Activated CD4-positive, alpha-beta memory T cell treated with anti-CD3 and anti-CD28 coated beads for 36 hours (primary cell): ENCODE data around the gene MLLT3. TPM values are rescaled to one million over a fixed set of nuclear protein-coding genes. Genes with fewer than 3 reads are reported as not detected.
A peak's percentile ranks its signal among the peaks of the same experiment; 100 is the strongest.
"Not testable (repeated sequence)": the region's sequence is repeated elsewhere in the genome, so short reads cannot be mapped to it uniquely, and the experiment has no call there.

ENCODE experiments used
- CTCF ChIA-PET: fragments of 350-600 bp; sonication (Branson Sonifier 250); formaldehyde crosslinking; loops from one replicate; lab custom pipeline; 2021; ENCODE audit warnings: antibody characterized with exemption, inconsistent platforms; lab: Charles Lee
- POLR2A ChIA-PET: fragments of 350-600 bp; sonication (Branson Sonifier 250); formaldehyde crosslinking; loops from one replicate; lab custom pipeline; 2021; ENCODE audit warnings: antibody characterized with exemption; lab: Charles Lee
- DNase-seq: peaks from one replicate; pipeline ENCODE4 v3.0.0-alpha.2; 2020
- H3K27ac Mint-ChIP-seq: one replicate; pipeline ENCODE4 v1.8.0; 2021; ENCODE audit warnings: mixed read lengths
- H3K27me3 Mint-ChIP-seq: one replicate; pipeline ENCODE4 v1.8.0; 2021; ENCODE audit warnings: mixed read lengths
- H3K36me3 Mint-ChIP-seq: one replicate; pipeline ENCODE4 v1.8.0; 2021; ENCODE audit warnings: mixed read lengths
- H3K4me1 Mint-ChIP-seq: one replicate; pipeline ENCODE4 v1.8.0; 2021; ENCODE audit warnings: low read depth, mixed read lengths
- H3K4me3 Mint-ChIP-seq: one replicate; pipeline ENCODE4 v1.8.0; 2021; ENCODE audit warnings: mild to moderate bottlenecking, mixed read lengths
- H3K9me3 Mint-ChIP-seq: one replicate; pipeline ENCODE4 v1.8.0; 2021; ENCODE audit warnings: mixed read lengths
- intact Hi-C: fragments of 100-400 bp; cut with micrococcal nuclease; formaldehyde crosslinking; loops from one replicate; pipeline ENCODE4 v1.15.1; 2023
- total RNA-seq, 2 experiments: library from RNA; stranded (reverse); gene quantifications; one replicate each; pipeline ENCODE4 v1.2.3, GENCODE V29; 2021

MLLT3 gene
- total RNA-seq: 10 to 100 TPM; 30.8 to 34.0 TPM

DNA sequence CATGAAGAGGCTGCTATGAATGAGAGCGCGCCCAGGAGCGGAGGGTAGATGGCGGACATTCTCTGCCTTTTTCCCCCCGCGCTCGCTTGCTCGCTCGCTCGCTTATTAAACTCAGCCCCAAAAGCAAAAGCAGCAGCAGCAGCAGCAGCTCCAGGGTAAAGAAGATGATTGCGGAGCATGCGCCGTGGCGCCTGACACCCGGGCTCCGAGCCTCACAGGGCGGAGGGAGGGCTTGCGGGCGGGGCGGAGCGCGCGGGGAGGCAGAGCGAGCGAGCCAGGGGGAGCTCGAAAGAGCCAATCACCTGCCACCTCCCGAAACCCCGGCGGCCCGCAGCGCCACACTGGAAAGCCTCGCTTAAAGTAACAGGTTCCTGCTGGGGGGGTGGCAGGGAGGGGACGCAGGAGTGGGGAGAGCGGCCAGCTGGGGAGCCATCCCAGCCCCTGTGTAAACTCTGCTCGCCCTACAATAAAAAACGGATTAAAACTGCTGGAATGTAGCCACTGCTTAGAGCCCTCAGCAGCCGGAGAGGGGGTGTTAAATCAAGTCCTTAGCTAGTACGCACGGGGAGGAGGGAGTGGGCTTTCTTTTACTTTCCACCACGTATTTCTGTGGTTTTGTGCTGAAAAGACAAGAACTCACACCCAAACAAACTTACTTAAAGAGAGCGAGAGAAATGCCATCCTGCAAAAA lies at the start of gene MLLT3:
MLLT3 (minus strand) TSS at position 170 of the 691 bp plus-strand sequence.
- Mint-ChIP-seq H3K9me3 (no peaks in the 10 kb centered on the region), H3K27ac (peak within 1 kb of the TSS; percentile 94), H3K36me3 (peaks cover 9% of the 10 kb centered on the region), H3K4me1 (peaks cover 41% of the 10 kb centered on the region), H3K27me3 (no peaks in the 10 kb centered on the region), H3K4me3 (peak within 1 kb of the TSS; percentile 96)
- intact Hi-C loops: loop anchor here (1.0 to 5.0 kb wide), 16 partner anchors 60 to 1240 kb away; partner anchors contain the start of genes FOCAD and RPS6
- ChIA-PET CTCF (interaction anchor here (0.7 to 1.8 kb wide), 23 partner anchors 10 to 695 kb away, joined by 3 to 25 read pairs (median 4); partner anchors contain the start of gene FOCAD), POLR2A (interaction anchor here (0.6 to 2.5 kb wide), 28 partner anchors 10 to 696 kb away, joined by 3 to 37 read pairs (median 5); partner anchors contain the start of gene FOCAD)
- peak; percentile 98 for DNase-seq

DNA sequence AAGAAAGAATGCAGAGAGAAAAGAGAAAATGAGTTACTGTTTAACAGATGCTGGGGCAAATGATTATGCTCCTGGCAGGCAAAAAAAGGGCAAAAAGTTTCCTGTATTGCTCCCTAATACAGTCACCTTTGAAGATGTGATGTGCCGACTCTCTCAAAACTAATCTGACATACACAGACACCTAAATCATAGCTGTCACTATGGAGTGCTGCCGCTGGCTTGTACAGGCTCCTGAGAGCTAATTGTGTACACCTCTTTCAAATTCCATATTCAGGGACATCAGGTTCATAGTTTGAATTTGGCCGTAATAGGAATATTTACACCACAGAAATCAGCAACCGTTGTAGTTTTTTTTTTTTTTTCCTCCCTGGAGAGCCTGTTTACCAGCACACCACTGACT lies 49.3 kb upstream of the MLLT3 start:
- Mint-ChIP-seq H3K9me3 (no peaks in the 10 kb centered on the region), H3K27me3 (no peaks in the 10 kb centered on the region), H3K36me3 (no peaks in the 10 kb centered on the region), H3K4me1 (no peaks in the 10 kb centered on the region), H3K27ac (no peak overlapping the region), H3K4me3 (no peak overlapping the region)
- intact Hi-C loops: no loop called here
- ChIA-PET CTCF (no interaction called here), POLR2A (no interaction called here)
- no peak for DNase-seq

DNA sequence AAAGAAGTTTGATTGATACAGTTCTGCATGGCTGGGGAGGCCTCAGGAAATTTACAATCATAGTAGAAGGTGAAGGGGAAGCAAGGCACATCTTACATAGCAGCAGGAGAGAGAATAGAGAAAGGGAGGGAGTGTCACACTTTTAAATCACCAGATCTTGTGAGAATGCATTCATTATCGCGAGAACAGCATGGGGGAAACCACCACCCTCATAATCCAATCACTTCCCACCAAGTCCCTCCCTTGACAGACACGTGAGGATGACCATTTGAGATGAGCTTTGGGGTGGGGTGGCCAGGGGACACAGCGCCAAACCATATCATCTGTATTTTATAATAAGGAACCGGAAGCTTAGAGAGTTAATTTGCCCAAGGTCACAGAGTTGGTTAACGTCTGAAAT lies 48.1 kb upstream of the MLLT3 start:
- no peaks in the 10 kb centered on the region for H3K36me3 Mint-ChIP-seq
- H3K4me1 Mint-ChIP-seq: no peaks in the 10 kb centered on the region
- ChIA-PET CTCF (interaction anchor here (1.0 kb wide), 1 partner anchor 271 kb away, joined by 3 read pairs; no protein-coding TSS in a partner anchor), POLR2A (no interaction called here)
- intact Hi-C loops: no loop called here
- DNase-seq: no peak
- H3K27me3 Mint-ChIP-seq: no peaks in the 10 kb centered on the region
- H3K27ac Mint-ChIP-seq: no peak overlapping the region
- H3K9me3 Mint-ChIP-seq: no peaks in the 10 kb centered on the region
- H3K4me3 Mint-ChIP-seq: no peak overlapping the region

DNA sequence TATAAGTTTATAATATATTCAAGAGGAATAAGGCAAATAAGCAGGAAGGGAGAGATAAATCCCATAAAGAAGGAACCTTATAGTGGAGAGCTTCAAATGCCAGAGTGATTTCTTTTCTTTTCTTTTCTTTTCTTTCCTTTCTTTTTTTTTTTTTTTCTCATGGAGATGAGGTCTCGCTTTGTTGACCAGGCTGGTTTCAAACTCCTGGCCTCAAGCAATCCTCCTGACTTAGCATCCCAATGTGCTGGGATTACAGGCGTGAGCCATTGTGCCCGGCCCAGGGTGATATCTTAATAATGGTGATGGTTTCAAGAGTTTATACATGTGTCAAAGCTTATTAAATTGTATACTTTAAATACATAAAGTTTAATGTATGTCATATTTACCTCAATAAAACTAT lies 42.2 kb upstream of the MLLT3 start:
- intact Hi-C loops: no loop called here
- Mint-ChIP-seq H3K27me3 (no peaks in the 10 kb centered on the region), H3K27ac (no peak overlapping the region), H3K36me3 (no peaks in the 10 kb centered on the region), H3K4me3 (no peak overlapping the region), H3K4me1 (peaks cover 2% of the 10 kb centered on the region), H3K9me3 (no peaks in the 10 kb centered on the region)
- no peak for DNase-seq
- CTCF ChIA-PET: no interaction called here
- POLR2A ChIA-PET: no interaction called here

DNA sequence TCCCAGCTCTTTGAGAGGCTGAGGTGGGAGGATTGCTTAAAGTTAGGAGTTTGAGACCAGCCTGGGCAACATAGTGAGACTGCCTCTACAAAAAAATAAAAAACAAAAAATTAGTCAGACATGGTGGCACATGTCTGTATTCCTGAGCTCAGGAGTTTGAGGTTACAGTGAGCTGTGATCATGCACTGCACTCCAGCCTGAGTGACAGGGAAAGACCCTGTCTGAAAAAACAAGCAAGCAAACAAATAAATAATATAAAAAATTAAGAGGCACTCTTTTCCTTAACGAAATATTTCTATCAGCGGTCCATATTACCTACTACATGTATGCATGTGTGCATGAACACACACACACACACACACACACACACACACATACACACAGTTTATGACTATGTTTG lies 40.8 kb upstream of the MLLT3 start:
- no peaks in the 10 kb centered on the region for H3K36me3 Mint-ChIP-seq
- H3K27me3 Mint-ChIP-seq: no peaks in the 10 kb centered on the region
- H3K4me1 Mint-ChIP-seq: peaks cover 2% of the 10 kb centered on the region
- no peak overlapping the region for H3K4me3 Mint-ChIP-seq
- ChIA-PET CTCF (no interaction called here), POLR2A (no interaction called here)
- intact Hi-C loops: no loop called here
- DNase-seq: no peak
- no peaks in the 10 kb centered on the region for H3K9me3 Mint-ChIP-seq
- no peak overlapping the region for H3K27ac Mint-ChIP-seq

DNA sequence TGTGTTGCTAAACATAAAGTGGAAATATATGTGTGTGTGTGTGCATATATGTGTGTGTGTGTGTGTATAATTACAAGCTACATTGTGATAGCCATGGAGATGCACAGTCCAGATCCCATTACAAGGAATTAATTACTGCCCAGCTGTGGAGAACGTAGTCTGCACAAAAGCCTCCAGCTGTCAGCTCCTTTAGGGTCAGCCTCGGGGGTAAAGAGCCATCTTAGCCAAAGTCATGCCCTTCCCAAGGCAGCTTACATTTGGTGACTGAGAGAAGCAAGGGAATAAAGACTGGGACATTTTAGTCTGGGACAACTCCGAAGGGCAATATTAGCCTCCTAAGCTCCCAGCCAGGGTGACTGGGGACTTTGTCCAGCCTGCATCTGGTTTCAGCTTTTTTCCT lies 39.9 kb upstream of the MLLT3 start:
- H3K4me1 Mint-ChIP-seq: peaks cover 2% of the 10 kb centered on the region
- ChIA-PET POLR2A (interaction anchor here (0.9 kb wide), 1 partner anchor 40 kb away, joined by 5 read pairs; the partner anchor contains the start of gene MLLT3), CTCF (no interaction called here)
- H3K27me3 Mint-ChIP-seq: no peaks in the 10 kb centered on the region
- no peaks in the 10 kb centered on the region for H3K9me3 Mint-ChIP-seq
- no peaks in the 10 kb centered on the region for H3K36me3 Mint-ChIP-seq
- DNase-seq: no peak
- no peak overlapping the region for H3K27ac Mint-ChIP-seq
- H3K4me3 Mint-ChIP-seq: no peak overlapping the region
- intact Hi-C loops: no loop called here

DNA sequence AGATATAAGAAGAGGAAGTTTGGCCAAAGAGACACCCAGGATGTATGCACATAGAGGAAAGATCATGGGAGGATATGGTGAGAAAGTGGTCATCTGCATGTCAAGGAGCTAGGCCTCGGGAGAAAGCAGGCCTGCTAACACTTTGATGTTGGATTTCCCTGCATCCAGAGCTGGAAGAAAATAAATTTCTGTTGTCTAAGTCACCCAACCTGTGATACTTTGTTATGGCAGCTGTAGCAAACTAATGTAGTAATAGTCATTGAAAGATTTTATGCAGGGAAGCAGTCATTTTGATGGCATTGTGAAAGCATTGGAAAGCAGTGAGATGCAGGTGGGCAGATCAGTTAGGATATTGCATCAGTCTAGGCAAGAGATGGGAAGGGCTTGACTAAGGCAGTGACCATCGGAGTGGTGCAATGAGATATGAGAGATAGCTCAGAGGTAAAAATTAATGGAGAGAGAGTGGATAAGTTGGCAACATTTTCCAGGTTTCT lies 37.2 kb upstream of the MLLT3 start:
- Mint-ChIP-seq H3K27ac (no peak overlapping the region), H3K36me3 (no peaks in the 10 kb centered on the region), H3K27me3 (no peaks in the 10 kb centered on the region), H3K4me3 (no peak overlapping the region), H3K4me1 (peaks cover 4% of the 10 kb centered on the region), H3K9me3 (no peaks in the 10 kb centered on the region)
- intact Hi-C loops: loop anchor here (2.0 kb wide), 1 partner anchor 25 kb away; the partner anchor contains the start of gene FOCAD
- ChIA-PET POLR2A (interaction anchor here (1.0 kb wide), 1 partner anchor 37 kb away, joined by 3 read pairs; the partner anchor contains the start of gene MLLT3), CTCF (interaction anchor here (0.6 to 1.0 kb wide), 4 partner anchors 15 to 452 kb away, joined by 3 to 5 read pairs (median 3); no protein-coding TSS in a partner anchor)
- no peak for DNase-seq

DNA sequence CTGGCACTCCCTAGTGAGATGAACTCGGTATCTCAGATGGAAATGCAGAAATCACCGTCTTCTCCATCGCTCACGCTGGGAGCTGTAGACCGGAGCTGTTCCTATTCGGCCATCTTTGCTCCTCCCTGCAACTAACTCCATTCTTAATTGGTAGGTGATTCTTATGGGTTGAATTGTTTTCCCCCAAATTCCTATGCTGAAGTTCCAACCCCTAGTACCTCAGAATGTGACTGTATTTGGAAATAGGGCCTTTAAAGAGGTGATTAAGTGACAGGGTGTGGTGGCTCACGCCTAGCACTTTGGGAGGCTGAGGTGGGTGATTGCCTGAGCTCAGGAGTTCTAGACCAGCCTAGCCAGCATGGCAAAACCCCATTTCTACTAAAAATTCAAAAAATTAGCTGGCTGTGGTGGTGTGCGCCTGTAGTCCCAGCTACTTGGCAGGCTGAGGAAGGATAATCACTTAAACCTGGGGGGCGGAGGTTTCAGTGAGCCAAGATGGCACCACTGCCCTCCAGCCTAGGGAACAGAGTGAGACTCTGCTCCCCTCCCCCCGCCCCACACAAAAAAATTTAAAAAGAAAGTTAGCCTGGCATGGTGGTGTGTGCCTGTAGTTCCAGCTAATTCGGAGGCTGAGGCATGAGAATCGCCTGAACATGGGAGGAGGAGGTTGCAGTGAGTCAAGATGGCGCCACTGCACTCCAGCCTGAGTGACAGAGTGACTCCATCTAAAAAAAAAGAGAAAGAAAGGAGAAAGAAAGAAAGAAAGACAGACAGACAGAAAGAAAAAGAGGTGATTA lies 36.6 kb upstream of the MLLT3 start:
- peak overlapping the region; percentile 72 for H3K27ac Mint-ChIP-seq
- no peaks in the 10 kb centered on the region for H3K36me3 Mint-ChIP-seq

DNA sequence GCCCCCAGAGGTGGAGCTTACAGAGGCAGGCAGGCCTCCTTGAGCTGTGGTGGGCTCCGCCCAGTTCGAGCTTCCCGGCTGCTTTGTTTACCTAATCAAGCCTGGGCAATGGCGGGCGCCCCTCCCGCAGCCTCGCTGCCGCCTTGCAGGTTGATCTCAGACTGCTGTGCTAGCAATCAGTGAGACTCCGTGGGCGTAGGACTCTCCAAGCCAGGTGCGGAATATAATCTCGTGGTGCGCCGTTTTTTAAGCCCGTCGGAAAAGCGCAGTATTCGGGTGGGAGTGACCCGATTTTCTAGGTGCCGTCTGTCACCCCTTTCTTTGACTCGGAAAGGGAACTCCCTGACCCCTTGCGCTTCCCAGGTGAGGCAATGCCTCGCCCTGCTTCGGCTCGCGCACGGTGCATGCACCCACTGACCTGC lies 36.0 kb upstream of the MLLT3 start:
- H3K4me3 Mint-ChIP-seq, H3K4me1 Mint-ChIP-seq, H3K9me3 Mint-ChIP-seq, H3K36me3 Mint-ChIP-seq, CTCF ChIA-PET, H3K27me3 Mint-ChIP-seq: not testable (repeated sequence)
- peak overlapping the region; percentile 72 for H3K27ac Mint-ChIP-seq
- DNase-seq: peak; percentile 60
- POLR2A ChIA-PET: interaction anchor here (0.6 to 1.0 kb wide), 2 partner anchors 25 to 36 kb away, joined by 3 to 4 read pairs; partner anchors contain the start of genes FOCAD and MLLT3
- intact Hi-C loops: loop anchor here (2.0 kb wide), 1 partner anchor 27 kb away; the partner anchor contains the start of gene FOCAD

More for the DNA sequence above, 36.6 kb upstream of the MLLT3 start:
- Mint-ChIP-seq H3K9me3 (no peaks in the 10 kb centered on the region), H3K27me3 (no peaks in the 10 kb centered on the region), H3K4me3 (no peak overlapping the region), H3K4me1 (peaks cover 4% of the 10 kb centered on the region)
- POLR2A ChIA-PET: interaction anchor here (0.6 to 1.0 kb wide), 2 partner anchors 25 to 36 kb away, joined by 3 to 4 read pairs; partner anchors contain the start of genes FOCAD and MLLT3
- intact Hi-C loops: loop anchor here (2.0 kb wide), 1 partner anchor 26 kb away; the partner anchor contains the start of gene FOCAD
- CTCF ChIA-PET: interaction anchor here (0.6 to 0.9 kb wide), 3 partner anchors 14 to 452 kb away, joined by 3 to 5 read pairs (median 3); no protein-coding TSS in a partner anchor
- no peak for DNase-seq

DNA sequence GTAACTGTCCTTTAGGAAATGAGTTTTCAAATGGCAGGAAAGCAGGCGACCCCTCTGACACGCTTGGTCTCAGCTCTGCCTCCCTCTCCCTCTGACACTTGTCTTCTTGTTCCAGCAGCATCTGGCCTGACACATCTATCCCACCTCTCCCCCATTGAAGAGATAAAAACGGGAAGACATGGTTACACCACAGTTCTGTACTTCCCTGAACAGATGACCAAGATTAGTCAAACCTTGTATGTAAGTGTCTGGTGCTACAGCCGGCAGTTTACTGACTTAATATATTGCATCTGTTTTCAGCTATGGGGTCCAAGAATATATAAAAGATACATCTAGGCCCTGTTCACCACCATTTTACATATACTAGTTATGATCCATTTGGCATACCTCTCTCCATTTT lies 29.6 kb upstream of the MLLT3 start:
- H3K27ac Mint-ChIP-seq: no peak overlapping the region
- intact Hi-C loops: no loop called here
- no peak overlapping the region for H3K4me3 Mint-ChIP-seq
- H3K4me1 Mint-ChIP-seq: peaks cover 3% of the 10 kb centered on the region
- H3K36me3 Mint-ChIP-seq: no peaks in the 10 kb centered on the region
- DNase-seq: no peak
- ChIA-PET CTCF (interaction anchor here (1.4 kb wide), 1 partner anchor 27 kb away, joined by 4 read pairs; no protein-coding TSS in a partner anchor), POLR2A (no interaction called here)
- H3K9me3 Mint-ChIP-seq: no peaks in the 10 kb centered on the region
- peaks cover 5% of the 10 kb centered on the region for H3K27me3 Mint-ChIP-seq

DNA sequence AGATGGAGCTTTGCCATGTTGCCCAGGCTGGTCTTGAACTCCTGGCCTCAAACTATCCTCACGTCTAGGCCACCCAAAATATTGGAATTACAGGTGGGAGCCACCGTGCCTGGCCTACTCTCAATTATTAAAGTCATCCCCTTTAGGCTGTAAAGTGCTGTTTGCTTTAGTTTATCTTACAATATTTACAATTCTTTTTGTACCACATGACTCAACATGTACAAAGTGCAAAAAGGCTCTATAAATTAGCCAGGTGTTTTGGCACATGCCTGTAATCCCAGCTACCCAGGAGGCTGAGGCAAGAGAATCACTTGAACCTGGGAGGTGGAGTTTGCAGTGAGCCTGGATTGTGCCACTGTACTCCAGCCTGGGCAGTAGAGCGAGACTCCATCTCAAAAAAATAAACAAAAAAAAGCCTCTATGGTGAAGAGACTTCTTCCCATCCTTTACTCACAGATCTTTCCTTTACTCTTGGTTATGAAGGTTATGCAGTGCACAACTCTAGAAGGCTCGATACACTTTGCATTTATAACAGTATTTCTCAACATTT lies 28.5 kb upstream of the MLLT3 start:
- no peak for DNase-seq
- no peaks in the 10 kb centered on the region for H3K9me3 Mint-ChIP-seq
- intact Hi-C loops: no loop called here
- H3K4me1 Mint-ChIP-seq: peaks cover 3% of the 10 kb centered on the region
- no peak overlapping the region for H3K4me3 Mint-ChIP-seq
- no peak overlapping the region for H3K27ac Mint-ChIP-seq
- H3K36me3 Mint-ChIP-seq: no peaks in the 10 kb centered on the region
- ChIA-PET POLR2A (interaction anchor here (0.7 kb wide), 1 partner anchor 129 kb away, joined by 3 read pairs; no protein-coding TSS in a partner anchor), CTCF (interaction anchor here (1.4 to 1.7 kb wide), 2 partner anchors 26 kb away, joined by 4 to 5 read pairs; no protein-coding TSS in a partner anchor)
- H3K27me3 Mint-ChIP-seq: peaks cover 6% of the 10 kb centered on the region
